T-helper 22 cell (primary cell): ENCODE results near the gene CTBP2.
"Not testable (repeated sequence)": the region's sequence is repeated elsewhere in the genome, so short reads cannot be mapped to it uniquely, and the experiment has no call there.

Experiments
- DNase-seq: peaks from one replicate; pipeline ENCODE4 v3.0.0-alpha.2; 2020; ENCODE audit warnings: low read depth

Gene CTBP2

GRCh38 chr10:124997771-124998623 is 162.4 kb downstream of the CTBP2 start:
- DNase-seq = no peak

DNA sequence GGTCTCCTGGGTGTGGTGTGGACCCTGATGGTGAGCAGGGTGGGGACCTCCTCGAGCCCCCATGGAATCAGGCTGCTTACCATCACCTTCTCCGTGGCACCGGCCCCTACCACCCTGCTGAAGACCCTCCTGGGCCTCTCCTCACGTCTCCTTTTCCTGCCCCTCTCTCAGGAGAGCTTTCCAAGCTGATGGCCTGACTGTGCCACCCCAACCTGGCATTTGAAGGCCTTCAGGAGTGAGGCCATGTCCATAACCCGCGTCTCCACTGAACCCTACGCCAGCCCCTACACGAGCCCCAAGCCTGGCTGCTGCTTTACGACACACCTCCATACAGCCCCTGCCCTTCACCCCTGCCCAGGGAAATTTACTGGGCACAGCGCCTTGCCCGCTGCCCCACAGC is 163.1 kb downstream of the CTBP2 start:
- DNase-seq = no peak

DNA sequence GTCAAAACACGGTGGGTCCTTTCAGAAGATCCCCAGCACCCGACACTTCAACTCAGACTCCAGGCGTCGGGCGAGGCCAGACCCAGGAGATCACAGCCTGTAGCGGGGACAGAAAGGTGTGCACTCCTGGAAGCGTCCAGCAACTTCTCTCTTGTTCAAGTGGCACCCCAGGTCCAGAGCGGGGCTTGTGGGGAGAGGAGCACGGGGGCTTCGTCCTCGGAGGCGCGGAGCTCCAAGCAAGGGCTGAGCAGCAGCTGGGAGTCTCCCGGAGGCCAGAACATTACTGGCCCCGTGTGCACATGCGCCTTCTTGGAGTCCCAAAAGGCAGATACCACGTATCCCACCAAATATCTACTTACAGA is 163.5 kb downstream of the CTBP2 start:
- no peak for DNase-seq

DNA sequence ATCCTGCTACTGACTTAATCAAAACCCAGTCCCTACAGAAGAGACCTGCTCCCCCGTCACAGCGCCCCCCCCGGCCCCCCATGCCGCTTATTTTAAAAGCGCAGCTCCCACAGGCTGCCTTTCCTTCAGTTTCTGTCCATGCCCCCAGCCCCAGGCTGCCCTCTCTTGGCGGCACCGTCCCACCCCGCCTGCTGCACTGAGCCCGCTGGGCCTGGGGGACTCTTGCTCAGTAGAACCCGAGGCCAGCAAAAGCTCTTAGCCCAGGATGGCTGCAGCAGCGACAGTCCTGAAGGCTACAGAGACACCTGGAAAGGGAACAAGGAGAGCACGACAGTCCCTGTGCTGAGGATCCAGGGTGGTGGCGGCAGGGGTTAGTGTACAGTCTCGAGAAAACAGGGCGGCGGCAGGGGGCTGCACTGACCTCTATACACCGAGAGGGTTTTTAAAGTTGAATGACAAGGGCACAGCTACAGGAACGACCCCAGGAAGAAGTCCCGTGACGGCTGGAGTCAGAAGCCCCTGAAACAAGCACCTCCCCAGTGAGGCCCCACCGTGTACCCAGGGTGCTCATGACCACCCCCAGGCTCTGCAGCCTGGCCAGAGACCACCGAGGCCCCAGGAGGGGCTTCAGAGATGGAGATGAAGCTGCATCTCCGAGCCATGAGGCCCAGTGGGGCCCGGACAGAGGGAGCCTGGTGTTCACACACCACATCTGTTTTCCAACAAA is 164.1 kb downstream of the CTBP2 start:
- DNase-seq = no peak

DNA sequence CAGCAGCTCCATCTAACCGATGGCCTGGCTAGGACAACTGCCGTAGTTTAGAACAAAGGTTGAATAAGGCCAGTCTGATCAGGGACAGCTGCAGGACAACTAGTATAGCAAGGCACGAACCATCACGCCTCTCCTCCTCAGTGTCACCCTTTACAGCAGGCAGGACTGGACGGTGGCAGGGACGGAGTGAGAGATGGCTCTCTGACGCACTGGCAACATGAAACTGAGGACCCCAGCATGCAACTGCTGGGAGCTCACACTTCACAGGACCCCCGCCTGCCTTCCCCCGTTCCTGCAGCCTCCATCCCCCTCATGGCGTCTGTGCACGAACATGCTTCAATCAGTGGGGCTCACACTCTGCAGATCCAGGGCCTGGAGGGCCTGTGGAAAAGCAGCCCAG is 164.8 kb downstream of the CTBP2 start:
- DNase-seq = no peak

GRCh38 chr10:124994573-124995473 is 165.5 kb downstream of the CTBP2 start:
- DNase-seq = no peak

- no peak for DNase-seq
Measured at GRCh38 chr10:124993736-124994451, 166.5 kb downstream of the CTBP2 start.

- DNase-seq = no peak
Measured at GRCh38 chr10:124993345-124993708, 167.0 kb downstream of the CTBP2 start.

- no peak for DNase-seq
Measured at GRCh38 chr10:124992462-124993344, 167.7 kb downstream of the CTBP2 start.

- DNase-seq = no peak
Measured at GRCh38 chr10:124991835-124992234, 168.5 kb downstream of the CTBP2 start.

- DNase-seq = no peak
Measured at GRCh38 chr10:124990671-124991625, 169.4 kb downstream of the CTBP2 start.

DNA sequence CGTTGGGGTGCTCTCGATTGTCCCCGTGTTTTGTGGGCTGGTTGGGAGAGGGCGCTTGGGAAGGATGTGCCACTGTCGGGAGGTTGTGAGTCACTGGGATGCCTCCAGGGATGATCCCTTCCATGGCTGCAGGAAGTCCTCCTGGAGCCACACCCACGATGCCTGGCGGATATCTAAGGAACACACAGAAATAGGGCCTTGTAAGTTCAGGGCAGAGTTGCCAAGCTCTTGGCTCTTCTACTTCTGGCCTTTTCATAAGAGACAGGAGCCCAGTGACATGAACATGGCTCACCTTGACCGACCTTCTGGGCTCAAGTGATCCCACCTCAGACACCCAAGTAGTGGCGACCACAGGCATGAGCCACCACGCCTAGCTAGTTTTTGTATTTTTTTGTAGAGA is 170.8 kb downstream of the CTBP2 start:
- DNase-seq = no peak

DNA sequence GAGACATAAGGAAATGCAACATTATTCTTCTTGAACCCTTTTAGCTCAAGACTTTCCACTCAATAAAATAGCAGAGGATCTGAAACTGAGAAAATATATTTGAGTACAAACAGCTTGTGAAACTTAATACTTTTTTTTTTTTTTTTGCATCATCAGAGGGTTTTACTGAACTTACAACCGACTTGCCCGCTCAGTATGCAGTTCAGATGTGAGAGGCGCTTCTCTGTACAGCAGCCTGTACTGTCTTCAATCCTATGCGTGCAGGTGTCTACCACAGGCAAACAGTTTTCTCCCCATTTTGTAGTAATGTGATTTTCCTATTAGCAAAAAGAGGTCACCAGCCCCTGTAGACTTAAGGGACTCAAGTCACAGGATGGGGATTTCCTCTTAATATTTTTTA is 171.6 kb downstream of the CTBP2 start:
- not testable (repeated sequence) for DNase-seq

DNA sequence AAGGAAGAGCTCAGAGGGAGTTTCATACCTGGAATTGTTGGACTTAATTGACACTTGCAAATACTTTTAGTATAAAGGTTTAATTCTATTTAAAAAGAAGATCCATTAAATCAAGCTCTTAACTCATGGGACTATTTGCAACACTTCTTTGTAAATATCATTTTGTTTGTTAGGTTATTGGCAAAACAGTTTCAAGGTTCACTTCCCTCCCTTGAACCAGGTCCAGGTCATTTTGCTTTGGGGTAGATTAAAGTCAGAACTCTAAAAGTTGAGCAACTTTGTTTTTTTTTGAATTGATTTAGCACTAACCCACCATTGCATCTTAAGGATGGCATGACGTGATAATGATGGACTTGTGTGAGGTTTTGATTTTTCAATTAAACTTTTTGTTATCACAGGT is 172.6 kb downstream of the CTBP2 start:
- no peak for DNase-seq

- DNase-seq = no peak
Measured at GRCh38 chr10:124985162-124985561, 175.2 kb downstream of the CTBP2 start.

DNA sequence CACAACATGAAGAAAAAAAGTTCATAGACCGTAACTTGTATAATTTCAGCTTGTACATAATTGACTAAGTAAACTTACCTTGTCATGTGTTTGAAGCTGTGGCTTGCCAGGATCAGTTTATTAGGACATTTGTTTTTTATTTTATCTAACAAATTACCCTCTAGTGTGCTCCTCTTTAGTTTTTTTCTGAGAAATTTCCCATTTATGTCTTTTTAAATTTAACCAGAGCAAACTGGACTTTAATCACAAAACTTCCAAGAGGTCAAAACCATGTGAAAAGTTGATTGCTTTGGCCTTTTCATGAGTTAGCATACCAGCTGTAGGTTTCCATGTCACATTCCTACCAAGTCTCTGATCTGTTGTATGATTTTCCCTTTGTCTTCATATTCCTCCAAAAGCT is 176.0 kb downstream of the CTBP2 start:
- DNase-seq = no peak

DNA sequence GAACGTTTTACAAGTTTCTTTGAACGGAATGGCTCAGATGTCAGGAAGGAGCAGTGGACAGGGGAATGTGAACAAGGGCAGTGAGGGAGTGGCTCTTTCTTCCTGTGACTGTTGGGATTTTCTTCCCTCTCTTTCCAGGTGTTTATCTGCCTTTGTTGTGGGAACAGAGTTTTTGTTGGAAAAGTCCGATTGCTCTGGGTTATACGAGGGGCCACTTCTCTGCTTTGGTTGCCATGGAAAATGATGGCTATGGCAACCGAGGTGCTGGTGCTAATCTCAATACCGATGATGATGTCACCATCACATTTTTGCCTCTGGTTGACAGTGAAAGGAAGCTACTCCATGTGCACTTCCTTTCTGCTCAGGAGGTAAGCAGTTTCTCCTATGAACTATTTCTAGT is 177.0 kb downstream of the CTBP2 start:
- DNase-seq = no peak

GRCh38 chr10:124978376-124978725 is 182.0 kb downstream of the CTBP2 start:
- no peak for DNase-seq

GRCh38 chr10:124977648-124978375 is 182.6 kb downstream of the CTBP2 start:
- no peak for DNase-seq
